HepG2 (cell line): Measurements from ENCODE around the gene ECSIT. TPM values are rescaled to one million over a fixed set of nuclear protein-coding genes. Genes with fewer than 3 reads are reported as not detected.

Experiments
- ARNT2 ChIP-seq: sonication (generic); formaldehyde crosslinking; IDR thresholded peaks from 2 replicates; pipeline ENCODE4 v1.8.0; 2022; ENCODE audit warnings: mild to moderate bottlenecking, low read depth, missing genetic modification reagents, moderate library complexity
- BCL6 ChIP-seq: IDR thresholded peaks from 2 replicates; pipeline ENCODE4 v1.6.1; 2016; ENCODE audit warnings: missing genetic modification reagents, missing compliant biosample characterization
- CHD2 ChIP-seq: IDR thresholded peaks from 2 replicates; pipeline ENCODE4 v1.6.1; 2011; ENCODE audit warnings: low read depth, low read length, improper control_type of control experiment
- DMAP1 ChIP-seq: IDR thresholded peaks from 2 replicates; pipeline ENCODE4 v1.6.1; 2016
- DNMT3B ChIP-seq: conservative IDR thresholded peaks from 2 replicates; pipeline ENCODE4 v1.6.1; 2016; ENCODE audit warnings: missing biosample characterization, control low read depth
- HNRNPK ChIP-seq: fragments of 200-400 bp; formaldehyde crosslinking; IDR thresholded peaks from 2 replicates; pipeline ENCODE4 v1.6.1; 2018; ENCODE audit warnings: low read length, low read depth, moderate library complexity, mild to moderate bottlenecking; ENCODE audit not compliant: poor library complexity, severe bottlenecking
- JUN ChIP-seq: sonication (generic); formaldehyde crosslinking; IDR thresholded peaks from 2 replicates; pipeline ENCODE4 v1.4.0; 2020; ENCODE audit warnings: mild to moderate bottlenecking, missing genetic modification reagents
- MEF2D ChIP-seq: sonication (generic); formaldehyde crosslinking; IDR thresholded peaks from 2 replicates; pipeline ENCODE4 v1.5.1; 2020; ENCODE audit warnings: mild to moderate bottlenecking, missing genetic modification reagents
- MIER2 ChIP-seq: IDR thresholded peaks from 2 replicates; pipeline ENCODE4 v1.6.1; 2016; ENCODE audit warnings: missing biosample characterization, missing genetic modification reagents
- PITX1 ChIP-seq: sonication (generic); formaldehyde crosslinking; IDR thresholded peaks from 2 replicates; pipeline ENCODE4 v1.5.1; 2020; ENCODE audit warnings: mild to moderate bottlenecking, missing genetic modification reagents
- PPARG ChIP-seq: conservative IDR thresholded peaks from 2 replicates; pipeline ENCODE4 v1.6.1; 2016; ENCODE audit warnings: missing biosample characterization, missing genetic modification reagents
- TCF7L2 ChIP-seq: IDR thresholded peaks from 2 replicates; pipeline ENCODE4 v1.6.1; 2011; ENCODE audit warnings: mild to moderate bottlenecking, low read depth, low read length, moderate library complexity
- ZBTB3 ChIP-seq: sonication (generic); formaldehyde crosslinking; IDR thresholded peaks from 2 replicates; pipeline ENCODE4 v1.4.0; 2020; ENCODE audit warnings: low read depth, mild to moderate bottlenecking, moderate library complexity, missing genetic modification reagents, borderline replicate concordance
- ZBTB7A ChIP-seq: sonication (generic); formaldehyde crosslinking; IDR thresholded peaks from 2 replicates; pipeline ENCODE4 v1.8.0; 2022; ENCODE audit warnings: mild to moderate bottlenecking, missing genetic modification reagents
- ZFP90 ChIP-seq: sonication (generic); formaldehyde crosslinking; IDR thresholded peaks from 2 replicates; pipeline ENCODE4 v1.8.0; 2022; ENCODE audit warnings: missing genetic modification reagents, mild to moderate bottlenecking, inconsistent platforms, borderline replicate concordance
- ZNF160 ChIP-seq: sonication (generic); formaldehyde crosslinking; IDR thresholded peaks from 2 replicates; pipeline ENCODE4 v1.8.0; 2022; ENCODE audit warnings: mild to moderate bottlenecking, inconsistent platforms, missing genetic modification reagents
- ZNF20 ChIP-seq: sonication (generic); formaldehyde crosslinking; IDR thresholded peaks from 2 replicates; pipeline ENCODE4 v1.4.0; 2020; ENCODE audit warnings: mild to moderate bottlenecking, moderate library complexity, missing genetic modification reagents
- ZNF317 ChIP-seq: sonication (generic); formaldehyde crosslinking; IDR thresholded peaks from 2 replicates; pipeline ENCODE4 v1.5.0; 2020; ENCODE audit warnings: mild to moderate bottlenecking, missing genetic modification reagents
- ZNF335 ChIP-seq: sonication (generic); formaldehyde crosslinking; IDR thresholded peaks from 2 replicates; pipeline ENCODE4 v1.4.0; 2020; ENCODE audit warnings: missing genetic modification reagents
- ZNF354B ChIP-seq: sonication (generic); formaldehyde crosslinking; IDR thresholded peaks from 2 replicates; pipeline ENCODE4 v1.8.0; 2022; ENCODE audit warnings: mild to moderate bottlenecking, missing genetic modification reagents
- ZNF512 ChIP-seq: sonication (generic); formaldehyde crosslinking; IDR thresholded peaks from 2 replicates; pipeline ENCODE4 v1.4.0; 2020; ENCODE audit warnings: mild to moderate bottlenecking, missing genetic modification reagents
- ZNF577 ChIP-seq: sonication (generic); formaldehyde crosslinking; IDR thresholded peaks from 2 replicates; pipeline ENCODE4 v1.4.0; 2020; ENCODE audit warnings: mild to moderate bottlenecking, low read depth, missing genetic modification reagents, borderline replicate concordance
- ZNF615 ChIP-seq: sonication (generic); formaldehyde crosslinking; IDR thresholded peaks from 2 replicates; pipeline ENCODE4 v1.5.0; 2020; ENCODE audit warnings: mild to moderate bottlenecking, missing genetic modification reagents, borderline replicate concordance
- ZNF670 ChIP-seq: sonication (generic); formaldehyde crosslinking; IDR thresholded peaks from 2 replicates; pipeline ENCODE4 v1.8.0; 2022; ENCODE audit warnings: mild to moderate bottlenecking, missing genetic modification reagents, borderline replicate concordance
- ZNF678 ChIP-seq: sonication (generic); formaldehyde crosslinking; IDR thresholded peaks from 2 replicates; pipeline ENCODE4 v1.4.0; 2020; ENCODE audit warnings: mild to moderate bottlenecking, missing genetic modification reagents
- ZNF7 ChIP-seq: IDR thresholded peaks from 2 replicates; pipeline ENCODE4 v1.6.1; 2016; ENCODE audit warnings: missing biosample characterization, missing genetic modification reagents
- ZNF720 ChIP-seq: sonication (generic); formaldehyde crosslinking; IDR thresholded peaks from 2 replicates; pipeline ENCODE4 v1.4.0; 2020; ENCODE audit warnings: missing genetic modification reagents
- ZNF776 ChIP-seq: sonication (generic); formaldehyde crosslinking; IDR thresholded peaks from 2 replicates; pipeline ENCODE4 v1.4.0; 2020; ENCODE audit warnings: mild to moderate bottlenecking, missing genetic modification reagents
- ZNF839 ChIP-seq: sonication (generic); formaldehyde crosslinking; IDR thresholded peaks from 2 replicates; pipeline ENCODE4 v1.4.0; 2020; ENCODE audit warnings: missing genetic modification reagents, mild to moderate bottlenecking, borderline replicate concordance
- polyA plus RNA-seq, 8 experiments: library from polyadenylated mRNA; depleted of rRNA in 3 of 8; stranded (reverse) in 7 of 8; unstranded in 1 of 8; fragments of >200 nt; fragmentation: Illumina TruSeq in 4 of 8; extraction: Trizol in 4 of 8; gene quantifications; 2 replicates each; pipeline versions ENCODE4 v1.2.1 to v1.2.3, GENCODE V29; 2011 to 2016; ENCODE audit warnings: low read depth in 4 of 8, missing spikeins in 1 of 8, mixed read lengths in 1 of 8; ENCODE audit not compliant: insufficient read depth in 1 of 8
- total RNA-seq, 5 experiments: library from RNA; depleted of rRNA; stranded (reverse); fragments of >200 nt; fragmentation: Illumina TruSeq; extraction: Trizol; gene quantifications; 2 replicates each; pipeline ENCODE4 v1.2.3, GENCODE V29; 2016; ENCODE audit warnings: low read depth in 1 of 5
- TF ChIP-seq, protein P1 (sequence below): sonication (generic); formaldehyde crosslinking; IDR thresholded peaks from 2 replicates; pipeline ENCODE4 v1.4.0; 2020; ENCODE audit warnings: missing genetic modification reagents

Gene ECSIT
- total and polyA plus RNA-seq, 2 of the 13 experiments (the other 11 are each of a cell fraction or from before 2014, with no cell fraction given) = 36.4 to 62.3 TPM

GRCh38 chr19:11481534-11482383, 47.2 kb downstream of the ECSIT start (continued):
- TF ChIP-seq ZNF335 (CRISPR knock-in tag) (no peak), ZBTB3 (CRISPR knock-in tag) (0 out of 2 replicates have a peak, but pooled peaks have one; percentile 31), TCF7L2 (no peak), BCL6 (no peak), PITX1 (CRISPR knock-in tag) (0 out of 2 replicates have a peak, but pooled peaks have one; percentile 27), DMAP1 (CRISPR knock-in tag) (no peak), ZNF160 (CRISPR knock-in tag) (no peak), JUN (no peak), ZNF670 (CRISPR knock-in tag) (peak; percentile 55; the same call in 1 of the 2 replicates), HNRNPK (no peak), ZNF615 (CRISPR knock-in tag) (no peak), ZNF7 (CRISPR knock-in tag) (no peak), DNMT3B (CRISPR knock-in tag) (no peak), ZNF720 (CRISPR knock-in tag) (no peak), MEF2D (no peak), ZNF512 (CRISPR knock-in tag) (no peak), MIER2 (peak; percentile 87; the same call in 1 of the 2 replicates), PPARG (CRISPR knock-in tag) (no peak), ZNF354B (no peak), ZNF678 (CRISPR knock-in tag) (0 out of 2 replicates have a peak, but pooled peaks have one; percentile 31), ZNF317 (CRISPR knock-in tag) (no peak), ZBTB7A (CRISPR knock-in tag) (no peak), ZNF577 (CRISPR knock-in tag) (no peak), ZNF839 (CRISPR knock-in tag) (no peak), ZFP90 (no peak), ZNF20 (0 out of 2 replicates have a peak, but pooled peaks have one; percentile 49), ZNF776 (CRISPR knock-in tag) (no peak), ARNT2 (CRISPR knock-in tag) (no peak), CHD2 (no peak)
- TF ChIP-seq, protein P1, sequence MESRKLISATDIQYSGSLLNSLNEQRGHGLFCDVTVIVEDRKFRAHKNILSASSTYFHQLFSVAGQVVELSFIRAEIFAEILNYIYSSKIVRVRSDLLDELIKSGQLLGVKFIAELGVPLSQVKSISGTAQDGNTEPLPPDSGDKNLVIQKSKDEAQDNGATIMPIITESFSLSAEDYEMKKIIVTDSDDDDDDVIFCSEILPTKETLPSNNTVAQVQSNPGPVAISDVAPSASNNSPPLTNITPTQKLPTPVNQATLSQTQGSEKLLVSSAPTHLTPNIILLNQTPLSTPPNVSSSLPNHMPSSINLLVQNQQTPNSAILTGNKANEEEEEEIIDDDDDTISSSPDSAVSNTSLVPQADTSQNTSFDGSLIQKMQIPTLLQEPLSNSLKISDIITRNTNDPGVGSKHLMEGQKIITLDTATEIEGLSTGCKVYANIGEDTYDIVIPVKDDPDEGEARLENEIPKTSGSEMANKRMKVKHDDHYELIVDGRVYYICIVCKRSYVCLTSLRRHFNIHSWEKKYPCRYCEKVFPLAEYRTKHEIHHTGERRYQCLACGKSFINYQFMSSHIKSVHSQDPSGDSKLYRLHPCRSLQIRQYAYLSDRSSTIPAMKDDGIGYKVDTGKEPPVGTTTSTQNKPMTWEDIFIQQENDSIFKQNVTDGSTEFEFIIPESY (CRISPR knock-in tag) = no peak
